ENCODE results near the gene PACRG.

The PACRG gene

DNA sequence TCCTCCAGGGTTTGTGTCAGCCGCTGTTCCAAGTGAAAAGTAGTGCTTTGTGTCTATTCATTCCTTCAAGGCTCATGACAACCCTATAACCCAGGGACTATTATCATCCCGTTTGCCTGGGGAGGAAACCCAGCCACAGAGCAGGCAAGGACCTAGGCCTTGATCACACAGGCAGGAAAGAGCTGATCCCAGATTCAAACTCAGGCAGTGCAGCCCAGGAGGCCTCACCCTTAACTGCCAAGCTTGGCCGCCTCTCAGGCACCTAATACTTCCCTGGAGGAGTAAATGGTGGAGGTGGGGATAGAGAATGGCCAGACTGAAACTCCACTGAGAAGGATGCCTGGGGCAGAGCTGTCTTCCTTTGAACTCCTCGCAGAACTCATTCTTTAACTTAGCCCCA lies 471.6 kb downstream of the PACRG start:
- DNase-seq (ENCODE audit: low read depth in 2 of 2): no peak

DNA sequence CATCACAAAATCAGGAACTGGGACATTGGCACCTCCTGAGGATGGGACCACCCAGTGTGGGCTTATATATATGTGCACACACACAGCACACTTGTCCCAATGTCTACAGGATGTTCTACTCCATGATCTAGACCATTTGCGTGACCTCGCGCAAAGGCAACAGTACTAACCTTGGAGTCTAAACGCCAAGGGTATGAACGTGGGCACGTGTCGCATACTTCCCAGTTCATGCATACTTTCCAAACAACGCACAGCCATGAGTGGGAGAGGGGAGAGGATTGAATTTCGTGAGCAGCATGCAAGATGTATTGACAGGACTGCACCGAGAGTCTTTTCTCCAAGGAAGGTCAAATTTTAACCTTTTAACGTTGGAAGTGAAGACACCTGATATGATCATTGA lies 472.5 kb downstream of the PACRG start:
- no peak for DNase-seq (ENCODE audit: low read depth in 2 of 2)

DNA sequence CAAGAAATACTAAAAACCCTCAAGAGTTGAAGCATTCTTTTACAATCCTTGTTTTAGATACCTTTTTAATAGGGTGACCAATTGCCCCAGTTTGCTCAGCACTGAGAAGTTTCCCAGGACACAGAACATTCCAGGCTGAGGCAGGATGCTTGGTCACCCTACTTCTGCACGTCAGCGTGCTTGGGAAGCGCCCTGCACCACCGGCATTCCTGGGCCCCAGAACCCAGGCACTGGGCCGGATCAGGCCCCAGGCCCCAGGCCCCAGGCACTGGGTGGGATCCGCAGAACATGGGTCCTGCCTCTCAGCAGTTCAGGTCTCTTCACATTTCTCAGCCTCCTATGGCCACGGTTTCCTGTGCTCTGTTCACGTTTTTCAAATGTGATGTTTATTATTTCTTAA lies 472.9 kb downstream of the PACRG start:
- DNase-seq (ENCODE audit: low read depth in 2 of 2): no peak

DNA sequence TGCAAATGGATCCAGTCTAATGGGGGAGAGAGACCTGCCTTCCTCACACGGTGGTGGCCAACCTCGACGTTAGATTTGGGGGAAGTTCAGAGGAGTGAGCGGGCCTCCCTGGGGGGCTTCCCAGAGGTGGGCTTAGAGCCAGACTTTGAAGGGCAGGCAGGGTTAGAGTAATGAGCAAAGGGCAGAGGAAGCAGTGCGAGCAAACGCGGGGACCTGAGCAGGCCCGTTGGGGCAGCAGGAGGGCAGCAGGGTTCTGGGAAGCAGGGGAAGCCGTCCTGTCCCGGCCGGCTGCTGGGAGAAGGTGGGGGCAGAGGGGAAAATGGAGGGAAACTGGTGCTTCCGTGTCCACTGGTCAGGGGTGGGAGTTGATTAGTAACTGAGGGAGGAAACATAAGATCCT lies 474.1 kb downstream of the PACRG start:
- DNase-seq (ENCODE audit: low read depth in 2 of 2): no peak

DNA sequence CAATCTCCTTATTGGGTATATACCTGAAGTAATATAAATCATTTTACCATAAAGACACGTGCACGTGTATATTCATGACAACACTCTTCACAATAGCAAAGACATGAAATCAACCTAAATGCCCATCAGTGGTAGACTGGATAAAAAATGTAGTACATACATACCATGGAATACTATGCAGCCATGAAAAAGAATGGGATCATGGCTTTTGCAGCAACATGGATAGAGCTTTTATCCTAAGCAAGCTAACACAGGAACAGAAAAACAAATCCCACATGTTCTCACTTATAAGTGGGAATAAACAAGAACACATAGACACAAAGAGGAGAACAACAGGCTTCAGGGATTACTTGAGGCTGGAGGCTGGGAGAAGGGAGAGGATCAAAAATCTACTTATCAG lies 478.4 kb downstream of the PACRG start:
- no peak for DNase-seq (ENCODE audit: low read depth in 2 of 2)

DNA sequence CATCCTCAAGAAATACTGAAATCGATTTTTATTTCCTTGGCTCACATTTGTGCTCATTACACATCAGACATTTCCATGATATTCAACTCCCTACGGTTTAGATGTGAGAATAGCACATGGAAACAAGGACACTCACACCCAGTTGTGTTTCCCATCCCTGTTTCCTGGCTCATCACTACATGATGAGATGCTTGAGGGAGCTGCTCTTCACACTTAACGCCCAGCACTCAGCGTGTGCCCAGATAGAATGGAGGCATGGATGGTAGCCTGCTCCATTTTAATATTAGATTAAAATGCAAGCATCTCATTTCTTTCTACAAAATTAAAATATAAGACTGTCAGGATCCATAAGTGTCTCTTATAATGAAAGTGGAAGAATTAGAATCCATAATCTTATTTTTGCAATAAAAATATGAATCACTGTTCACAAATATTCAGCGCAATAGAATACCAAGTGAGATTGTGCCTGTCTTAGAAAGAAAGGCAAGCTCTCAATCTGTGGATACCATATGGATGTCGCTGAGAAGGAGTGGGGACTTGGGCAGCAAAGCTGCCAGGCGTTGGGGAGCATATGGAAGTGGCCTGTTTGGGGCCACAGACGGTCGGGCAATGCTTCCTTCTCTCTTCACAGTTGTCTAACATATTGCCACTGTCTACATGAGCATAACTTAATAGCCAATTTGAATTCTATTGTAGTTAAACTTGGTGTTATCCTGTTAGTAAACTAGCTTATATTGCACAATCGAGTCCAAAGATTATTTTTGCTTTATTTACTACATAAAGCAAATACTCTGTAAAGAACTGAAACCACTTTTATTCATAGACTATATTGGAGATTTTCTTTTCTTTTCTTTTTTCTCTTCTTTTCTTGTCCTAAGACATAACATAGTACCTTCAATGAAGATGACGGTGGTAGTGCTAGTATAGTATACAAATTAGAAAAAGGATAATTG lies 479.9 kb downstream of the PACRG start:
- no peak for DNase-seq (ENCODE audit: low read depth in 2 of 2)

DNA sequence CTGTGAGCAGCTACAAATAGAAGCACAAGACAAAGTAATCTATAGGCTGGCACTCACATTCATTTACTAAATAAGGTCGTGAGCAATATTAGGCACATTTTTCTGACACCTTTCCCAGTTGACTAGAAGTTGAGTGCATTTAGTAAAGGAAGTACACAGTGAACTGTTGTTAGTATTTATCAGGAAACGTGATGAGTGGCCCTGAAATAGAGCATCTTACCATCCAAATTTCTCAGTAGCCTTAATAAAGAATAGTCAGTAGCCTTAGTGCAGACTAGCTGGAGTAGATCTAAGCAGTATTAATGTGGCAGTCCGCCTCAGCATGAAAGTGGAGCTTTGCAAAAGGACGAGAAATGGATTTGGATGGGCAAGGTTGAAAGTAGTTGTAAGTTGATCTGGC lies 481.2 kb downstream of the PACRG start:
- no peak for DNase-seq (ENCODE audit: low read depth in 2 of 2)

DNA sequence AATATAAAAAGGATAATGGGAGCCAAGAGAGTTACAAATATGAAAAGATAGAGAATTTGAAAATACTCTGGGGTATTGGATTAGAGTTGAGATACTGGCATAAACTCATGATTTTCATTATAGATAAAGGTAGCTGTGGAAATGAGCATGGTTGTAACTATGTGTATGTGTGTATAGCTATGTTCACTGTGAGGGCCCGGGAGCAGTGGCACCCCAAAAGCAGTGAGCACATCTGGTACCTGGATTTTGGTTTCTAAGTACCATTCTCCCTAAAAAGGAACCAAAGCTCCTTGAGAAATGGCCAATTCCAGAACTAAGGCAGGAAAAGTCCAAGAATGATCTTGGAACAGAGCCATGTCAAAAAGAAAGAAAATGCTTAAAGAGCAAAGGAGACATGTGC lies 484.3 kb downstream of the PACRG start:
- no peak for DNase-seq (ENCODE audit: low read depth in 2 of 2)

DNA sequence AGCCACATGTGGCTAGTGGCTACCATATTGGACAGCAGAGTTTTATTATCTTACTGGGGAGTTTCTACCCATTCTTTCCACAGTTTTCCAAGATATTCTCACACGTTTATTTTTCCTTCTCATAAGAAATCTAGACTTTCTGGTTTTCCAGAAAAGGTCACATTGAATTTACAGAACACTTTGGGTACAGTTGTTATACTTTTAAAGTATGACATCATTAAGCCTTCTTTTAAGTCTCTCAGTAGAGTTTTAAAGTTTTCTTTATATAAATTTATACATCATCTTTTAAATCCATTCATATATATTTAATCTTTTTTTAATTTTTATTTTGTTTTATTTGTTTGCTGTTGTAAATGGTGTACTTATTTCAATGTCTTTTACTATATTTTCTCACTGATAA lies 486.5 kb downstream of the PACRG start:
- DNase-seq (ENCODE audit: low read depth in 2 of 2): no peak

DNA sequence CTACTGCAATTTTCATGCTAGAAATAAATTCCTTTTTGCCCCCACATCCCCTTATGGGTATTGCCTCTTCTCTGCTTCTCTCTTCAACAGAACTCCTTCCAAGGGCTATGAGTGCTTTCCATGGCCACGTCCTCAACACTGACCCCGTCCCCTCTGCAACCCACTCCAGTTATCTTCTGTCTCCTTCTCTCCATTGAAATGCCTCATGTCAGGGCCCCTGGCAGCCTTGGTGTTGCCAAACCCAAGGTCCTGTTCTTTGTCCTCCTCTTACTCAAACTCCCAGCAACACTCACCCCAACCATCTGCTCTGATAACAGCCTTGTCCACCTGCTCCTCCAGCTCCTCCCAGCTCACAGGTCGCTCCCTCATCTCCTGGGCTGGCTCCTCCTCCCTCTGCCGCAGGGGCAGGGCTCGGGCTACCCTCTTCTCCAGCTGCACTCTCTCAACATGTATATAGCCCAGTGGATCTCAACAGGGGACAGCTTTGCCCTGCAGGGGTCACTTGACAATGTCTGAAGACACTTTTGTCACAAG lies 490.7 kb downstream of the PACRG start:
- DNase-seq (ENCODE audit: low read depth in 2 of 2): no peak

DNA sequence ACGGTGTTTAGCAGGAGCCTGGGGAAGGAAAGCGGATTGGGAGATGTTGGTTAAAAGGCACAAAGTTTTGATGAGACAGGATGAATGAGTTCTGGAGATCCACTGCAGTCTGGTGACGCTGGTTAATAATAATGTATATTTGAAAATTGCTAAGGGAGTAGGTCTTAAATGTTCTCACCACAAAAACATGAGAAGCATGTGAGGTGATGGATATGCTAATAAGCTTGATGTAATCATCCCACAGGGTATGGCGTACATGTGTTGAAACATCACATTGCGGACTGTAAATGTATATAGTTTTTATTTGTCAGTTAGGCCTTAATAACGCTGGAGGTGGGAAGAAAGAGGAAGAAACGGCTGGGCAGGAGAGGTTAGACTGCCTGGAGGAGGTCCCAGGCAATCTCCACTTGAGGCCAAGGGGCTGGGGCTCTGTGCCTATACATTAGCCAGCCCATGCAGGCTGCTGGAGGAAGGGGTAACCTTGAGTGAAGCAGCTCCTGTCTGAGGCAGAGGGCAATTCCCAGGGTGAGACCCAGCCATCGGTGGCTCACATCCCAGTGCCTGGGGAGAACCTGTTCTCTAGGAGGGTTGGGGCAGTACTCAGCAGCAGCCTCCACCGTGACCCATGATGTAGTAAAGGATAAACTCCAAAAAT lies 498.5 kb downstream of the PACRG start:
- DNase-seq (ENCODE audit: low read depth in 2 of 2): no peak

DNA sequence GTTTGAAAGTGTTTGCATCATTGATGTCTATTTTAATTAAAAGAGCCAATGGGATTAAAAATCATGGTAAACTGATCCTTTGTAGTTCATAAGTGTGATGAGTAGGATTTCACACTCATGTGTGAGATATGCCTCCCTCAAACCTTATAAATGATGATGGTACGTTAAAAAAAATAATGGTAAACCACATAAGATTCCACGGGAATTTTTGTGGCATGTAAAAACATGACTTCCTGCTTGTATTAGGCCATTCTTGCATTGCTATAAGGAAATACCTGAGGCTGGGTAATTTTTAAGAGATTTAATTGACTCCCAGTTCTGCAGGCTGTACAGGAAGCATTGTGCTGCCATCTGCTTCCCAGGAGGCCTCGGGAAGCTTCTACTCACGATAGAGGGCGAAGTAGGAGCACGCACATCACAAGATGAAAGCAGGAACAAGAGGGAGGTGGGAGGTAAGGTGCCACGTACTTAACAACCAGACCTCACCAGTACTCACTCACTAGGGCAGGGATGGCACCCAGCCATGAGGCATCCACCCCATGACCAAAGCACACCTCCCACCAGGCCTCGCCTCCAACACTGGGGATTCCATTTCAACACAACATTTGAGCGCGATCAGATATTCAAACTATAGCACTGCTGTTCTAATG lies 499.2 kb downstream of the PACRG start:
- no peak for DNase-seq (ENCODE audit: low read depth in 2 of 2)

DNA sequence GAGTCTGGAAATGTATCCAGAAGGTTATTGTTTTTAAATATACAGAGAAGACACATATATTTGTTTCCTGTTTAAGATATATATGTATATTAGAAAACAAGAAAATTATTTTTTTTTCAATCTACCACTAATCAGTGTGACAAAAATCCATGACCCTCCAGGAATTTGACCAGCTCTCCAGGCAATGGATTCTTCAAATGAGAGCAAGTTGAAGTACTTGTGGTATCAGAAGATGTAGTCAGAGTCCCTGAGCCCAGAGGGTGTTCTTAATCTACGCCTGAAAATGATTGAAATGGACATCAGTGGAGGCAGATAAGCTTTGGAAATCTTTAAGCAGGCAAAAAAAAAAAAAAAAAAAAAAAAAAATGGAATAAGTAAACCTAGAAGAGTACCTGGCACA lies 500.3 kb downstream of the PACRG start:
- DNase-seq (ENCODE audit: low read depth in 2 of 2): no peak

DNA sequence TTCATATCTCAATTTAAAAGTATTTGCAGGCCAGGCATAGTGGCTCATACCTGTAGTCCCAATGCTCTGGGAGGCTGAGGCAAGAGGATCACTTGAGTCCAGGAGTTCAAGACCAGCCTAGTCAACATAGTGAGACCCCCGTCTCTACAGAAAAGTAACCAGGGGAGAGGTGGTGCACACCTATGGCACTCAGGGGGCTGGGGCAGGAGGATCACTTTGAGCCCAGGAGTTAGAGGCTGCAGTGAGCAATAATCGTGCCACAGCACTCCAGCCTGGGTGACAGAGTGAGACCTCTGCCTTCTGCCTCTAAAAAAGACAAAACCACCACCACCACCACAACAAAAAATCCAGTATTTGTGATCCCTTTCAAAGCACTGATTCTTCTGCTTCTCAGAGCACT lies 501.3 kb downstream of the PACRG start:
- DNase-seq (ENCODE audit: low read depth in 2 of 2): no peak

DNA sequence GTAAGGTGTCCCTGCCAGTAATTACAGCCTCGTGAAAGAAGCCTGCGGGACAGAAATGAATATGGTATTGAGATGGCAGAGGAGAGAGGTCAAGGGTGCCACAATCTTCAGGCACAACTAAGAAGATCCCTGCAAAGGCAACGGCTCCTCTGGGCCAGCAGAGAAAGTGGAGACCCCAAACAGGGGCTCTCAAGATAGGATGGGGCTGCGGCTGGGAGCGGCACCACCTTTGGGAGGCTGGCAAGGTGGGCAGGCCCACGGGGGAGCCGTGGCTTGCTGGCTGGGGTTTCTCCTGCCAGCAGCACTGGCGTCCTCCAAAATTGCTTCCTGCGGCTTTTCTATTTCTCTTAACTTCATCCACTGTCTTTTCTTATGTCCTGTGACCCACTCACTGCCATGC lies 503.1 kb downstream of the PACRG start:
- DNase-seq (ENCODE audit: low read depth in 2 of 2): no peak

DNA sequence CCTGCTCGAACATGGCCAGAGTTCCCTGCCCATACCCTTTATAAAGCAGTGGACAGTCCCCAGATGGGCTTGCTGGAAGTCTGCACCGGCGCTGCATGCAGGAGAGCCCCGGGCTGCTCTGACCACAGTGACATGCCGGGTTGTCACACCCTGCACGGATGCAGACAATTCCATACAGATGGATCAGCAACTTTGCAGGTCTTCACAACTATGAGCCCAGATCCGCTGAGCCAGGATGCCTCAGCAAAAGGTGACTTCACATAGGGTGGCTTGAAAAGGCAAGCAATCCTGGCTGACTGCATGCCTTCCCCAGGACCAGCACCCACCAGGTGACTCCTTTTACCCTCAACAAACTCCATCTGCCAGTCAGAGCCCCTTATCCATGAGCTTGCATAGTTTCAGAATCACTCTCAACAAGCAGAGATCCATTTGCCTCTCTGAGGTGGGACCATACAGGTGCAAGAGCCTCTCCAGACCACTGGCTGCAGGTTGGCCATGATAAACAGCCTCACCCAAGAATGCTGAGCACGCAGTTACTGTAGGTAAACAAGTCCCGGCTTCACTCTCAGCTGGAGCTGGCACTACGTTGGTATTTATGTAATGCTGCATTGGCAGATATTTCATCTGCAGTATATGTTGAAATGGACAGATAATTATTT lies 503.7 kb downstream of the PACRG start:
- no peak for DNase-seq (ENCODE audit: low read depth in 2 of 2)

DNA sequence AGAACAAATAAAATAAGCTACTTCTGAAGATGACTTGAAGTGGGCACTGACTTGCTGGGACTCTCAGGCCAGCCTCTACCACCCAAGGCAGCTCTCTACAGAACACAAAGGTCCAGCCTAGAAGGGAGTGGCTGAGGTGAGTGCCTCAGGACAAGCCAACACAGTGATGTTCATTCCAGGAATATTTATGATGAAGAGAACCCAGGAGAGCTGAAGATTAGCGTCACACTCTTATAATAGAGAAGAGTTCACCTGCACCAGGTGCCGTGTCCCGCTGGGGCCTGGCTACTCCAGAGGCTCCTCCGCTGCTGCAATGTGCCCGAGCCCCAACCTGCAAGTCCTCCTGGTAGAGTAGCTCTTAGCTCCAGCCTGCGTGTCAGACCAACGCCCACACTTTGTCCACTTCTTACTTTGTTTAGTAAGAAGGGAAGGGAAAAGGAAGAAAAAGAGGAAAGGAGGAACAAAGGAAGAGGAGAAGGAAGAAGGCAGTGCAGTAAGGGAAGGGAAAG lies 504.3 kb downstream of the PACRG start:
- no peak for DNase-seq (ENCODE audit: low read depth in 2 of 2)

DNA sequence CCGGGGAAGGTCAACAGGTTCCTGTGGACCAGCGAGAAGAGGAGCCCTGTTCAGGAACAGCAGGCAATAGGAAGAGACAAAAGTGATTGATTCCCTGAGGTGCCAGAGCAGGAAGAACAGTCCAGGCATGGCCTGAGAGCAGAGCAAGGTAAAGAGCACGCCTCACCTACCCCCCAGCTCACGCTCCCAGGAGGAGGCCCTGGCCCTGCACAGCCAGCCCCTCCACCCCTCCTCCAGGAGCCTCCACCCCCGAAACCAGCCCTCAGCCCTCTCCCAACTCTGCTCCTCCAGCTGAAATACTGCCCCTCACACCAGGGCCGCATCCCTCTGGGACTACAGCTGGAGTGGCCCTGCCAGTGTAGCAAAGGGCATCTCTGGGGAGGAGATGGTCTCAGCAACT lies 504.9 kb downstream of the PACRG start:
- DNase-seq (ENCODE audit: low read depth in 2 of 2): no peak

DNA sequence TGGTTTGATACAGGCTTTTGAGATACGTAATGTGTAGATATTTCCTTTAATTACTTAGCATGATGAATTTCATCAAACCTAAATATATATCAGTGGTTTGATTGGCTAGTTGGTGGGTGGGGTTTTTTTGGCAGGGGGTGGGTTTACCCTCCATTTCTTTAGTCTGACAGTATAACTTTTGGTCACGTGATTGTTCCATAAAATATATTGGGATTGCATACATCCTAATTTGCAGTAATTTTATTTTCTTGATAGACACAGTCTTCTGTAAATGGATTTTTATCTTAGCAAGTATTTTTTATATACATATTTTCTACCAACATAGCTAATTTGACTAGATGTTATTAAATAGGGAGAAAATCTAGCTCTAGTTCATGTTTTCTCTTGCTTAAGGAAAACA lies 509.3 kb downstream of the PACRG start:
- DNase-seq (ENCODE audit: low read depth in 2 of 2): no peak

DNA sequence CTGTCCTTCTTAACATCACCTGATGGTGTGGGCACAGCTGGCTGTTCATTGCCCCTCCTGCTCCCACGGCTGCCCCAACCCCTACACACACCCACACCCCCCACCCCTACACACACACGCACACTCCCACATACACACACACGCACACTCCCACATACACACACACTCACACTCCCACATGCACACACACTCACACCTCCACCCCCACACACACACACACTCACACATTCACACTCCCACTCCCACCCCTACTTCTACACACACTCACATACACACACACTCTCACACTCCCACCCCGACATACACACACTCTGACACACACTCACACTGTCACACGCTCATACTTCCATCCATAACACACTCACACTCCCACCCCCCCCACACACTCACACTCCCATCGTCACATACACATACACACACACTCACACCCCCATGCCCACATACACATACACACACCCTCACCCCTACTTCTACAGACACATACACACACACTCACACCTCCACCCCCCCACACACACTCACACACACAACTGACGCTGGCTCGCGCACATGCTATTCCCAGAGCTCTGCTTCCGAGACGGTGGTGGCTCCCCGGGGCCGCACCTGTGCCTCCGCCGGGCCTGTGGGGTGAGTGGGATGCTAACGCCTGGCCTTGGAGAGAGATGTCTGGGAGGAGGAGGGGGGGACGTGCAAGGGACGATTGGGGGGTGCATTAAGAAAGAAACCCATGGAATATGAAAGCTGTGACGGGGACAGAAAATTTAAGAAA lies 512.0 kb downstream of the PACRG start:
- DNase-seq (ENCODE audit: low read depth in 2 of 2): no peak

DNA sequence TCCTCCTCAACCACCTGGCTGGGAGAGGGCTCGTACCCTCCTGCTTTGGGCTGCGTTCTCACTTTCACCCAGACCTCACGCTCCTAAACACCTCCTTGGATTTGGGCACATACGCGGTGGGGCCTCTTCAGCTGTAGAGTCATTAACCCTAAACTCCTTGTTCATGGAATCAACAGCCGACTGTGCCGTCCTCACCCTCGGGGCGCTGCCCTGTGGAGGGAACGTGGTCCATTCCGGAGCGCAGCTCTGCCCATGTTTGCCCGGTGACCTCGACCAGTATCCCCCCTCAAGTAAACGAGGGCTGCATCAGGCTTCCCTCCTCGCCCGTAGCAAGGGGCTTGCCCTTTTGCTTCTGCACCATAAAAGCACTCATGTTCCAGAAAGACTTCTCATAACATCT lies 512.8 kb downstream of the PACRG start:
- DNase-seq (ENCODE audit: low read depth in 2 of 2): no peak

Data from activated CD4-positive, alpha-beta T cell treated with anti-CD3 and anti-CD28 coated beads for 24 hours (primary cell).